Keratinocyte (primary cell): Measurements from ENCODE around the gene DBF4B.

Experiments used
- EZH2 ChIP-seq: IDR thresholded peaks from one replicate; pipeline ENCODE4 v1.6.1; 2012; ENCODE audit warnings: inconsistent platforms, mild to moderate bottlenecking, low read length, moderate library complexity
- TF ChIP-seq, protein P1 (sequence below), 3 experiments: IDR thresholded peaks in 1 of 3; conservative IDR thresholded peaks in 1 of 3; optimal IDR thresholded peaks in 1 of 3; 2 replicates in 2 of 3; 3 replicates in 1 of 3; pipeline versions ENCODE3 to v1.5.1; 2011; ENCODE audit warnings: low read length in 3 of 3, mild to moderate bottlenecking in 3 of 3, moderate library complexity in 2 of 3, control low read depth in 1 of 3, inconsistent platforms in 1 of 3; ENCODE audit not compliant: insufficient read depth in 2 of 3; ENCODE audit errors: extremely low read depth in 1 of 3

DNA sequence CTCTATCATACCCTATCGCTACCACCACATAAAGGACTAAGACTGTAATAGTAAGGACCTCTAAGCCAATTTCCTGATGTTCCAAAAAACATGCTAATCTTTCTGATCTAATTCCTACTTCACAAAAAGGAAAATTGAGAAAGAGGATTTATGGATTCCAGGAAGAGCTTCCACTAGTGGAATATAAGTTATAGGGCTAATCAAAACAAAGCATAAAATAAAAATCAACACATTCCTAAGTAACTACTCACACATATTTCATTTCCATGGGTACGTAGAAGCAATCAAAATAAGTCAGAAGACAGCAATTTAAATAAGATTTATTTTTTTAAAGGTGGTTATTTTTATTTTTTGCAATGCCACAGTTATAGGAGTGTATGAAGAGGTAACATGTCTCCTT is 31.3 kb upstream of the DBF4B start:
- TF ChIP-seq, protein P1, sequence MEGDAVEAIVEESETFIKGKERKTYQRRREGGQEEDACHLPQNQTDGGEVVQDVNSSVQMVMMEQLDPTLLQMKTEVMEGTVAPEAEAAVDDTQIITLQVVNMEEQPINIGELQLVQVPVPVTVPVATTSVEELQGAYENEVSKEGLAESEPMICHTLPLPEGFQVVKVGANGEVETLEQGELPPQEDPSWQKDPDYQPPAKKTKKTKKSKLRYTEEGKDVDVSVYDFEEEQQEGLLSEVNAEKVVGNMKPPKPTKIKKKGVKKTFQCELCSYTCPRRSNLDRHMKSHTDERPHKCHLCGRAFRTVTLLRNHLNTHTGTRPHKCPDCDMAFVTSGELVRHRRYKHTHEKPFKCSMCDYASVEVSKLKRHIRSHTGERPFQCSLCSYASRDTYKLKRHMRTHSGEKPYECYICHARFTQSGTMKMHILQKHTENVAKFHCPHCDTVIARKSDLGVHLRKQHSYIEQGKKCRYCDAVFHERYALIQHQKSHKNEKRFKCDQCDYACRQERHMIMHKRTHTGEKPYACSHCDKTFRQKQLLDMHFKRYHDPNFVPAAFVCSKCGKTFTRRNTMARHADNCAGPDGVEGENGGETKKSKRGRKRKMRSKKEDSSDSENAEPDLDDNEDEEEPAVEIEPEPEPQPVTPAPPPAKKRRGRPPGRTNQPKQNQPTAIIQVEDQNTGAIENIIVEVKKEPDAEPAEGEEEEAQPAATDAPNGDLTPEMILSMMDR (optimal IDR thresholded peaks at IDR 0.05 in 1 of 3, IDR thresholded peaks at IDR 0.05 in 1 of 3, conservative IDR thresholded peaks at IDR 0.05 in 1 of 3; ENCODE audit: extremely low read depth in 1 of 3, insufficient read depth in 2 of 3, low read length in 3 of 3), result no peak
- no peak for TF ChIP-seq EZH2
